PC-9 (cell line): ENCODE results near the gene MEIS2. TPM values are rescaled to one million over a fixed set of nuclear protein-coding genes. Genes with fewer than 3 reads are reported as not detected.

Experiments
- BruUV-seq: library from RNA; stranded (reverse); fragments of 400-500 nt; replicated peaks from 2 replicates; lab custom pipeline; 2021; lab: Mats Ljungman, UMichigan
- CTCF ChIA-PET: fragments of 300-600 bp; sonication (Branson Sonifier 250); formaldehyde crosslinking; loops from one replicate; lab custom pipeline; 2022; ENCODE audit warnings: antibody characterized with exemption; lab: Charles Lee
- POLR2A ChIA-PET: fragments of 300-600 bp; sonication (Branson Sonifier 250); formaldehyde crosslinking; loops from one replicate; lab custom pipeline; 2022; ENCODE audit warnings: antibody characterized with exemption; ENCODE audit not compliant: unreplicated experiment; lab: Charles Lee
- DNase-seq, 2 experiments: peaks; one replicate each; pipeline versions ENCODE4 v3.0.0 to v3.0.0-alpha.2; 2015 to 2022; ENCODE audit warnings: mixed read lengths in 1 of 2
- H2AFZ ChIP-seq: fragments of 200-600 bp; sonication (generic); 2 replicates; pipeline ENCODE4 v1.8.1; 2017; ENCODE audit warnings: antibody characterized with exemption
- H3F3A ChIP-seq: fragments of 200-600 bp; sonication (generic); 2 replicates; pipeline ENCODE4 v1.8.1; 2017; ENCODE audit warnings: antibody characterized with exemption, mild to moderate bottlenecking, low read depth; ENCODE audit not compliant: insufficient read depth
- H3K27ac ChIP-seq: fragments of 200-600 bp; sonication (generic); 2 replicates; pipeline ENCODE4 v1.6.1; 2016; ENCODE audit warnings: mixed run types
- H3K27me3 ChIP-seq: fragments of 200-600 bp; sonication (generic); 2 replicates; pipeline ENCODE4 v1.6.1; 2016; ENCODE audit warnings: low read depth, mixed run types; ENCODE audit not compliant: insufficient read depth
- H3K36me3 ChIP-seq: fragments of 200-600 bp; sonication (generic); 2 replicates; pipeline ENCODE4 v1.6.1; 2016; ENCODE audit warnings: low read depth, mixed run types
- H3K4me1 ChIP-seq: fragments of 200-600 bp; sonication (generic); replicated peaks from 2 replicates; pipeline ENCODE4 v1.6.1; 2016; ENCODE audit warnings: mixed run types; ENCODE audit not compliant: insufficient read depth
- H3K4me2 ChIP-seq: fragments of 200-600 bp; sonication (generic); 2 replicates; pipeline ENCODE4 v1.6.1; 2017; ENCODE audit warnings: mixed run types
- H3K4me3 ChIP-seq: fragments of 200-600 bp; sonication (generic); 2 replicates; pipeline ENCODE4 v1.6.1; 2016; ENCODE audit warnings: mixed run types
- H3K79me2 ChIP-seq: fragments of 200-600 bp; sonication (generic); 2 replicates; pipeline ENCODE4 v1.6.1; 2017; ENCODE audit warnings: low read depth, mixed run types
- H3K9me2 ChIP-seq: fragments of 200-600 bp; sonication (generic); 2 replicates; pipeline ENCODE4 v1.8.1; 2017; ENCODE audit warnings: mild to moderate bottlenecking; ENCODE audit not compliant: insufficient read depth
- H3K9me3 ChIP-seq: fragments of 200-600 bp; sonication (generic); 2 replicates; pipeline ENCODE4 v1.8.1; 2016; ENCODE audit warnings: low read depth; ENCODE audit not compliant: insufficient read depth
- H4K20me1 ChIP-seq: fragments of 200-600 bp; sonication (generic); 2 replicates; pipeline ENCODE4 v1.8.1; 2017; ENCODE audit not compliant: insufficient read depth
- EZH2 ChIP-seq: fragments of 200-600 bp; sonication (generic); IDR thresholded peaks from 2 replicates; pipeline ENCODE4 v1.8.0; 2017; ENCODE audit warnings: antibody characterized with exemption, low read depth
- intact Hi-C: fragments of 100-400 bp; cut with micrococcal nuclease; formaldehyde crosslinking; loops from one replicate; pipeline ENCODE4 v1.10.0; 2022; ENCODE audit not compliant: unreplicated experiment
- total RNA-seq: library from RNA; stranded (reverse); gene quantifications from 2 replicates; pipeline ENCODE4 v1.2.3, GENCODE V29; 2021
- TF ChIP-seq, protein P1 (sequence below): fragments of 200-600 bp; sonication (generic); conservative IDR thresholded peaks from 2 replicates; pipeline ENCODE4 v1.6.1; 2017; ENCODE audit warnings: mixed run types, antibody characterized with exemption, mild to moderate bottlenecking, moderate library complexity

Gene MEIS2
- total RNA-seq, 1 experiment from 2014 or later: 29.1 TPM

DNA sequence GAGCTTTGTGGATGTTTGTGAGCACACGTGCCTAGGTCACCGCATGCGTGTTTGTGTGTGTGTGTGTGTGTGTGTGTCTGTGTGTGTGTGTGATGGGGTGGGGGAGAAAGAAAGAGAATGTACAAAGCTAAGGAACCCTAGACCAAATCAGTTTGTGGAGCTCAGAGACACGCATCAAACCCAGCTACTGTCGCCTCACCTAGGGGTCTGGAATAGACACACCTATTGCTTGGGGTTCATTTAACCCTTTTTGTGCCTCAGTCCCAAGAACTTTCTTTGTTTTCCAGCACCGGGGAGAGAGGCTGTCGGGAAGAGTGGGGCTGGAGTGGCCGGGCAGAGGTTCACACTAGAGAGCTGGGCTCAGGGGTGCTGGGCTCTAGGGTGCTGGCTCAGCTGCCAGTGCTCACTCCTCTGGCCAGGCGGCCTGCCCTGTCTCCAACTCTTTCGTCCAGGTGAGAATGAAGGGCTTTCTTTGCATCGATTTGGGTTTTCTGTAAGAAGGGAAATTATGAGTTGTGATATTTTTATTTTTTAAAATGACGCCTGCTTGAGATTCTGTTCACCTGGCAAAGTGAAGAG lies 221.6 kb downstream of the MEIS2 start:
- intact Hi-C loops: no loop called here
- no peak overlapping the region for H3K27ac ChIP-seq
- no peaks in the 10 kb centered on the region for H3K36me3 ChIP-seq
- H3F3A ChIP-seq: no peaks in the 10 kb centered on the region
- no peaks in the 10 kb centered on the region for H3K27me3 ChIP-seq
- H3K4me1 ChIP-seq: no peaks in the 10 kb centered on the region
- H3K9me3 ChIP-seq: no peaks in the 10 kb centered on the region
- H2AFZ ChIP-seq: no peak overlapping the region
- H3K79me2 ChIP-seq: no peaks in the 10 kb centered on the region
- H3K4me3 ChIP-seq: no peak overlapping the region
- BruUV-seq: no TSS peak
- DNase-seq: no peak
- ChIA-PET CTCF (no interaction called here), POLR2A (no interaction called here)
- H4K20me1 ChIP-seq: no peaks in the 10 kb centered on the region
- TF ChIP-seq EZH2: no peak
- TF ChIP-seq, protein P1, sequence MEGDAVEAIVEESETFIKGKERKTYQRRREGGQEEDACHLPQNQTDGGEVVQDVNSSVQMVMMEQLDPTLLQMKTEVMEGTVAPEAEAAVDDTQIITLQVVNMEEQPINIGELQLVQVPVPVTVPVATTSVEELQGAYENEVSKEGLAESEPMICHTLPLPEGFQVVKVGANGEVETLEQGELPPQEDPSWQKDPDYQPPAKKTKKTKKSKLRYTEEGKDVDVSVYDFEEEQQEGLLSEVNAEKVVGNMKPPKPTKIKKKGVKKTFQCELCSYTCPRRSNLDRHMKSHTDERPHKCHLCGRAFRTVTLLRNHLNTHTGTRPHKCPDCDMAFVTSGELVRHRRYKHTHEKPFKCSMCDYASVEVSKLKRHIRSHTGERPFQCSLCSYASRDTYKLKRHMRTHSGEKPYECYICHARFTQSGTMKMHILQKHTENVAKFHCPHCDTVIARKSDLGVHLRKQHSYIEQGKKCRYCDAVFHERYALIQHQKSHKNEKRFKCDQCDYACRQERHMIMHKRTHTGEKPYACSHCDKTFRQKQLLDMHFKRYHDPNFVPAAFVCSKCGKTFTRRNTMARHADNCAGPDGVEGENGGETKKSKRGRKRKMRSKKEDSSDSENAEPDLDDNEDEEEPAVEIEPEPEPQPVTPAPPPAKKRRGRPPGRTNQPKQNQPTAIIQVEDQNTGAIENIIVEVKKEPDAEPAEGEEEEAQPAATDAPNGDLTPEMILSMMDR: no peak
- H3K4me2 ChIP-seq: no peak overlapping the region
- H3K9me2 ChIP-seq: no peaks in the 10 kb centered on the region

- no peaks in the 10 kb centered on the region for H3K9me3 ChIP-seq
- H3K27ac ChIP-seq: no peak overlapping the region
- no TSS peak for BruUV-seq
- CTCF ChIA-PET: no interaction called here
- H4K20me1 ChIP-seq: no peaks in the 10 kb centered on the region
- H3K4me2 ChIP-seq: no peak overlapping the region
- no peaks in the 10 kb centered on the region for H3K79me2 ChIP-seq
- intact Hi-C loops: no loop called here
- H3F3A ChIP-seq: no peaks in the 10 kb centered on the region
- no peaks in the 10 kb centered on the region for H3K36me3 ChIP-seq
- H3K4me3 ChIP-seq: no peak overlapping the region
- TF ChIP-seq, protein P1: no peak
- TF ChIP-seq EZH2: no peak
- H3K4me1 ChIP-seq: no peaks in the 10 kb centered on the region
- POLR2A ChIA-PET: no interaction called here
- no peaks in the 10 kb centered on the region for H3K9me2 ChIP-seq
- no peak for DNase-seq
- no peak overlapping the region for H2AFZ ChIP-seq
- H3K27me3 ChIP-seq: no peaks in the 10 kb centered on the region
Observed at GRCh38 chr15:36877796-36878683, 222.3 kb downstream of the MEIS2 start.

DNA sequence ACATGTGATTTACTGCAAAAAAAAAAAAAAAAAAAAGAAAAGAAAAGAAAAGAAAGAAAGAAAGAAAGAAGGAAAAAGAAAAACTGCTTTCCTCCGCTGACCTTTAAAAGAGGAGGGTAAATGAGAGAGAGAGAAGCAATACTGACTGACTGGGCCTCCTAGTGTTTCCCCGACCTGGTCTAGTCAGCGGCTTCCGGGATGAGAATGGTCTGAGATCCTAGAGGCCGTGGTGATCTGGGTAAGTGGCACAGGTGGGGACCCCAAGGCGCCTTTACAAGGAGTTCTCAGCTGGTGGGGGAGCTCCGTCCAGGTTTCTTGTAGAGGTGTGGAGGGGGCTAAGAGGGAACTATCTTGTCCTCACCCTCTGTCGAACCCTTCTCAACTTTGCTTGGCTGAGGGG lies 223.1 kb downstream of the MEIS2 start:
- CTCF ChIA-PET: interaction anchor here (0.7 kb wide), 1 partner anchor 1336 kb away, joined by 18 read pairs; no protein-coding TSS in a partner anchor
- Histone ChIP-seq H3K27ac (no peak overlapping the region), H3K36me3 (no peaks in the 10 kb centered on the region), H3K4me2 (no peak overlapping the region), H4K20me1 (no peaks in the 10 kb centered on the region), H3K27me3 (no peaks in the 10 kb centered on the region), H3K9me2 (no peaks in the 10 kb centered on the region), H3K4me3 (no peak overlapping the region), H3K9me3 (no peaks in the 10 kb centered on the region), H3K4me1 (no peaks in the 10 kb centered on the region), H3K79me2 (no peaks in the 10 kb centered on the region), H2AFZ (no peak overlapping the region), H3F3A (no peaks in the 10 kb centered on the region)
- POLR2A ChIA-PET: no interaction called here
- BruUV-seq: no TSS peak
- TF ChIP-seq EZH2: no peak
- TF ChIP-seq, protein P1: no peak
- no peak for DNase-seq
- intact Hi-C loops: no loop called here
